B cell (primary cell): ENCODE results near the gene EDC3. TPM values are rescaled to one million over a fixed set of nuclear protein-coding genes. Genes with fewer than 3 reads are reported as not detected.
A peak's percentile ranks its signal among the peaks of the same experiment; 100 is the strongest.

Source experiments
- ATAC-seq: fragments of 200-7000 bp; cut with Tn5 transposase; one replicate; pipeline ENCODE4 v1.10.0; 2021; ENCODE audit warnings: low read depth, mild to moderate bottlenecking, moderate number of reproducible peaks, moderate library complexity
- CTCF ChIA-PET: fragments of 350-600 bp; sonication (Branson Sonifier 250); formaldehyde crosslinking; loops from one replicate; lab custom pipeline; 2021; ENCODE audit warnings: antibody characterized with exemption, inconsistent platforms; lab: Charles Lee
- POLR2A ChIA-PET: fragments of 350-600 bp; sonication (Branson Sonifier 250); formaldehyde crosslinking; loops from one replicate; lab custom pipeline; 2021; ENCODE audit warnings: antibody characterized with exemption; lab: Charles Lee
- DNase-seq: peaks from one replicate; pipeline ENCODE4 v3.0.0; 2013
- H2AFZ ChIP-seq: 2 replicates; pipeline ENCODE4 v1.6.1; 2012; ENCODE audit warnings: mild to moderate bottlenecking, low read depth, low read length; ENCODE audit not compliant: insufficient read depth, poor library complexity, severe bottlenecking
- H3K27ac ChIP-seq, 2 donors: 1 replicate in 1 of 2; 2 replicates in 1 of 2; pipeline ENCODE4 v1.5.1; 2012 to 2013; ENCODE audit warnings: low read length in 2 of 2, mild to moderate bottlenecking in 2 of 2, moderate library complexity in 1 of 2
- H3K27me3 ChIP-seq, 4 experiments: fragments of 200-600 bp in 1 of 4; sonication (generic) in 1 of 4; replicated peaks in 1 of 4; 1 replicate in 2 of 4; 2 replicates in 2 of 4; pipeline versions ENCODE4 v1.6.1 to v1.7.0; 2013 to 2016; ENCODE audit warnings: low read length in 3 of 4, mild to moderate bottlenecking in 2 of 4, mixed read lengths in 1 of 4, moderate library complexity in 1 of 4; ENCODE audit not compliant: insufficient read depth in 4 of 4, control insufficient read depth in 3 of 4; ENCODE audit errors: control extremely low read depth in 1 of 4
- H3K36me3 ChIP-seq, 2 experiments: replicated peaks in 1 of 2; 1 replicate in 1 of 2; 2 replicates in 1 of 2; pipeline versions ENCODE4 v1.6.1 to v1.7.1; 2013; ENCODE audit warnings: low read length in 1 of 2; ENCODE audit not compliant: insufficient read depth in 2 of 2, control insufficient read depth in 1 of 2; ENCODE audit errors: control extremely low read depth in 1 of 2, extremely low read depth in 1 of 2
- H3K4me1 ChIP-seq, 2 donors: fragments of 200-600 bp in 1 of 2; sonication (generic) in 1 of 2; 1 replicate in 1 of 2; 2 replicates in 1 of 2; pipeline versions ENCODE4 v1.5.1 to v1.6.1; 2013 to 2017; ENCODE audit warnings: low read length in 2 of 2; ENCODE audit not compliant: control insufficient read depth in 2 of 2, insufficient read depth in 2 of 2
- H3K4me2 ChIP-seq: replicated peaks from 2 replicates; pipeline ENCODE3; 2012; ENCODE audit warnings: mild to moderate bottlenecking, low read depth, low read length; ENCODE audit not compliant: poor library complexity, severe bottlenecking
- H3K4me3 ChIP-seq, 5 experiments: fragments of 200-600 bp in 1 of 5; sonication (generic) in 1 of 5; 1 replicate in 3 of 5; 2 replicates in 2 of 5; pipeline versions ENCODE4 v1.5.1 to v1.7.0; 2011 to 2016; ENCODE audit warnings: low read length in 4 of 5, mild to moderate bottlenecking in 4 of 5, low read depth in 2 of 5, control low read depth in 1 of 5, moderate library complexity in 1 of 5; ENCODE audit not compliant: insufficient read depth in 1 of 5; ENCODE audit errors: control extremely low read depth in 1 of 5, extremely low read depth in 1 of 5
- H3K79me2 ChIP-seq: fragments of 200-600 bp; sonication (generic); one replicate; pipeline ENCODE4 v1.6.0; 2016; ENCODE audit warnings: low read length; ENCODE audit not compliant: control insufficient read depth, insufficient read depth
- H3K9ac ChIP-seq: fragments of 200-600 bp; sonication (generic); 2 replicates; pipeline ENCODE4 v1.6.1; 2017; ENCODE audit warnings: mild to moderate bottlenecking, low read length, moderate library complexity
- H3K9me3 ChIP-seq, 3 donors: one replicate each; pipeline versions ENCODE4 v1.6.1 to v1.7.1; 2013; ENCODE audit warnings: low read length in 2 of 3; ENCODE audit not compliant: control insufficient read depth in 2 of 3, insufficient read depth in 1 of 3; ENCODE audit errors: control extremely low read depth in 1 of 3
- H4K20me1 ChIP-seq: 2 replicates; pipeline ENCODE4 v1.6.0; 2012; ENCODE audit warnings: mild to moderate bottlenecking, low read length; ENCODE audit not compliant: insufficient read depth, control insufficient read depth, poor library complexity, severe bottlenecking
- H3K27ac Mint-ChIP-seq: one replicate; pipeline ENCODE4 v1.8.0; 2021; ENCODE audit warnings: mixed read lengths
- H3K27me3 Mint-ChIP-seq: one replicate; pipeline ENCODE4 v1.8.0; 2021; ENCODE audit warnings: mixed read lengths
- H3K4me1 Mint-ChIP-seq: one replicate; pipeline ENCODE4 v1.8.0; 2021; ENCODE audit warnings: mixed read lengths
- H3K4me3 Mint-ChIP-seq: one replicate; pipeline ENCODE4 v1.8.0; 2021; ENCODE audit warnings: mixed read lengths
- H3K9me3 Mint-ChIP-seq: one replicate; pipeline ENCODE4 v1.8.0; 2022; ENCODE audit warnings: mixed read lengths; ENCODE audit not compliant: insufficient read depth
- CTCF ChIP-seq: fragments of 200-600 bp; IDR thresholded peaks from one replicate; pipeline ENCODE4 v1.8.0; 2022; ENCODE audit warnings: antibody characterized with exemption, mild to moderate bottlenecking
- EZH2 ChIP-seq: IDR thresholded peaks from 2 replicates; pipeline ENCODE4 v1.6.1; 2012; ENCODE audit warnings: borderline replicate concordance, low read depth, mild to moderate bottlenecking, moderate library complexity, low read length; ENCODE audit not compliant: insufficient read depth, poor library complexity, severe bottlenecking
- WGBS: methylation state at CpG from one replicate; pipeline ENCODE4 v1.1.5; 2013; ENCODE audit warnings: missing lambda C conversion rate; ENCODE audit not compliant: insufficient coverage; 5-methylcytosine and 5-hydroxymethylcytosine counted together
- intact Hi-C: fragments of 100-400 bp; cut with micrococcal nuclease; formaldehyde crosslinking; loops from one replicate; pipeline ENCODE4 v1.10.0; 2022
- polyA plus RNA-seq: library from polyadenylated mRNA; depleted of rRNA; stranded (reverse); fragments of >200 nt; gene quantifications from 2 replicates; pipeline ENCODE4 v1.2.3, GENCODE V29; 2012
- total RNA-seq, 2 donors: library from RNA; stranded (reverse); fragments of 120-200 nt in 1 of 2; gene quantifications; 1 replicate in 1 of 2; 2 replicates in 1 of 2; pipeline versions ENCODE4 v1.2.3 to v1.2.4, GENCODE V29; 2013 to 2022

Gene EDC3
- total and polyA plus RNA-seq, 2 donors (not counting 1 experiment from before 2014, with no cell fraction given) = 16.9 to 55.4 TPM

GRCh38 chr15:74626336-74626735 is 69.5 kb downstream of the EDC3 start:
- Histone ChIP-seq H3K9me3 (no peaks in the 10 kb centered on the region), H3K79me2 (peaks cover 41% of the 10 kb centered on the region), H3K4me1 (peaks cover 50 to 68% of the 10 kb centered on the region in 2 donors), H3K27me3 (no peaks in the 10 kb centered on the region), H3K4me2 (peak overlapping the region; percentile 61), H4K20me1 (peaks cover 81% of the 10 kb centered on the region), H3K9ac (no peak overlapping the region), H2AFZ (no peak overlapping the region), H3K27ac (peak overlapping the region; percentile 61 to 77), H3K4me3 (no peak overlapping the region), H3K36me3 (peaks cover 1 to 91% of the 10 kb centered on the region in 2 experiments)
- POLR2A ChIA-PET = interaction anchor here (0.5 to 1.8 kb wide), 3 partner anchors 9 to 860 kb away, joined by 3 to 5 read pairs (median 4); partner anchors contain the start of gene CLK3
- H3K27me3 Mint-ChIP-seq = no peaks in the 10 kb centered on the region
- TF ChIP-seq CTCF = no peak
- no peak for TF ChIP-seq EZH2
- ATAC-seq = no peak
- intact Hi-C loops = no loop called here
- no peak for DNase-seq
- H3K4me1 Mint-ChIP-seq = peaks cover 56% of the 10 kb centered on the region
- no peak overlapping the region for H3K4me3 Mint-ChIP-seq
- WGBS = 99% methylated on average over 7 of the region's 7 CpGs
- H3K9me3 Mint-ChIP-seq = no peaks in the 10 kb centered on the region
- CTCF ChIA-PET = interaction anchor here (1.1 to 23.4 kb wide), 8 partner anchors 7 to 324 kb away, joined by 3 to 596 read pairs (median 6); partner anchors contain the start of genes CLK3 and CSK
- H3K27ac Mint-ChIP-seq = peak overlapping the region; percentile 96

- no peaks in the 10 kb centered on the region for H3K9me3 ChIP-seq
- H3K4me3 ChIP-seq = no peak overlapping the region
- H3K27me3 ChIP-seq = no peaks in the 10 kb centered on the region
- H3K4me1 ChIP-seq = peaks cover 46 to 68% of the 10 kb centered on the region in 2 donors
- no peak for DNase-seq
- H3K36me3 ChIP-seq = peaks cover 1 to 91% of the 10 kb centered on the region in 2 experiments
- peak overlapping the region; percentile 61 for H3K4me2 ChIP-seq
- no peak overlapping the region for H3K9ac ChIP-seq
- no peak for ATAC-seq
- Mint-ChIP-seq H3K9me3 (no peaks in the 10 kb centered on the region), H3K4me3 (no peak overlapping the region), H3K4me1 (peaks cover 56% of the 10 kb centered on the region), H3K27ac (peak overlapping the region; percentile 96), H3K27me3 (no peaks in the 10 kb centered on the region)
- H2AFZ ChIP-seq = no peak overlapping the region
- CTCF ChIA-PET = interaction anchor here (1.2 to 23.4 kb wide), 6 partner anchors 7 to 325 kb away, joined by 3 to 596 read pairs (median 188); partner anchors contain the start of genes CLK3 and CSK
- WGBS = 100% methylated on average over 4 of the region's 6 CpGs
- POLR2A ChIA-PET = interaction anchor here (1.8 kb wide), 1 partner anchor 8 kb away, joined by 5 read pairs; no protein-coding TSS in a partner anchor
- TF ChIP-seq CTCF (no peak), EZH2 (no peak)
- peak overlapping the region; percentile 19 to 77 for H3K27ac ChIP-seq
- peaks cover 48% of the 10 kb centered on the region for H3K79me2 ChIP-seq
- intact Hi-C loops = no loop called here
- peaks cover 81% of the 10 kb centered on the region for H4K20me1 ChIP-seq
Observed at GRCh38 chr15:74625693-74626092, 70.1 kb downstream of the EDC3 start.
